ENCODE measurements around the gene PRRT3. TPM values are rescaled to one million over a fixed set of nuclear protein-coding genes. Genes with fewer than 3 reads are reported as not detected.
"Not testable (repeated sequence)": the region's sequence is repeated elsewhere in the genome, so short reads cannot be mapped to it uniquely, and the experiment has no call there.

The PRRT3 gene
- total RNA-seq, 2 experiments from 2014 or later, result 8.3 to 9.4 TPM

DNA sequence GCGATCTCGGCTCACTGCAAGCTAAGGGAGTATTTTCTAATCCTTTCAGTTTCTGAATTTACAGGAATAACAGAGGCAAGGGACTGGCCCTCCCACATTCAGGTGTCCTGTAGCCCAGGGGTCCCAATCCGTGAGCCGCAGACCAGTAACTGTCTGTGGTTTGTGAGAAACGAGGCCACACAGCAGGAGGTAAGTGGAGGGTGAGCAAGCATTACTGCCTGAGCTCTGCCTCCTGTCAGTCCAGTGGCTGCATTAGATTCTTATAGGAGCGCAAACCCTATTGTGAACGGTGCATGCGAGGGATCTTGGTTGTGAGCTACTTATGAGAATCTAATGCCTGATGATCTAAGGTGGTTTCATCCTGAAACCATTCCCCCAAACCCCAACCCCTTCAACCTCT lies 40.3 kb downstream of the PRRT3 start:
- ChIA-PET CTCF (interaction anchor here (1.3 to 3.3 kb wide), 2 partner anchors 20 to 65 kb away, joined by 4 to 14 read pairs; partner anchors contain the start of gene CRELD1), POLR2A (interaction anchor here (0.6 kb wide), 1 partner anchor 21 kb away, joined by 3 read pairs; no protein-coding TSS in a partner anchor)

GRCh38 chr3:9909221-9910013 lies 42.8 kb downstream of the PRRT3 start:
- CTCF ChIA-PET, result no interaction called here
- POLR2A ChIA-PET, result no interaction called here

DNA sequence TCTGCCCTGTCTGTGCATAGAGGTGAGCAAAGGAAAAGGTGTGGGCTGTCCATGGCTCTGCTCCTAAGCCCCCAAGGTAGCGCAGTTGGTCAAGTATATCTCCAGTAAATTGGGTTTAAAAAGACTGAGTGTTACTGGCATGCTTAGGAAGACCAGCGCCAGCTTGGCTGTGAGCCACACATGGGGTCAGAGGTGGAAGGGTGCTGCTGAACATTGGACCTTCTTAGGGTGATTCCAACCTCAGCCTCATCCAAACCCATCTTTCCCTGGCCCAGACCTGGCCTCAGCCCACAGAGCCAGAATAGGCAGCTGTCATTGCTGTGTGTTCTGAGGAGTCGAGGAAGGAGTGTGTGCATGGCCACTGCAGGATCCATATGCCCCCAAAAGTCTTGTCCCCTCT lies 43.9 kb downstream of the PRRT3 start:
- POLR2A ChIA-PET, result no interaction called here
- CTCF ChIA-PET, result no interaction called here

DNA sequence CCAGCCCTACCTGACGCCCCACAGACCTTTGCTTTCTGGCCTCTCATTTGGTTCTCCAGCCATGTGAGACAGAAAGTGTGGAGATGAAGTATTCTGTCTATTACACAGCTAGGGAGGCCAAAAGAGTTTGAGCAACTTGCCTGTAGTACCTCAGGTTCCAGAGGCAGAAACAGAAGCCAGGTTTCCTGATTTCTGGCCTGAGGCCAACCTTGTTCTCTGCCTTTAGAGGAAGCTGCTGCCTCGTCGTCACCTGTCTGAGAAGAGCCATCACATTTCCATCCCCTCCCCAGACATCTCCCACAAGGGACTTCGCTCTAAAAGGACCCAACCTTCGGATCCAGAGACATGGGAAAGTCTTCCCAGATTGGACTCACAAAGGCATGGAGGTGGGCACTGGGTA lies 45.7 kb downstream of the PRRT3 start:
- POLR2A ChIA-PET, result no interaction called here
- CTCF ChIA-PET, result interaction anchor here (1.0 kb wide), 1 partner anchor 74 kb away, joined by 3 read pairs; no protein-coding TSS in a partner anchor

GRCh38 chr3:9903904-9904303 lies 48.3 kb downstream of the PRRT3 start:
- ChIA-PET POLR2A (interaction anchor here (0.5 kb wide), 1 partner anchor 177 kb away, joined by 3 read pairs; no protein-coding TSS in a partner anchor), CTCF (interaction anchor here (1.0 kb wide), 1 partner anchor 29 kb away, joined by 3 read pairs; no protein-coding TSS in a partner anchor)

GRCh38 chr3:9903238-9903624 lies 49.0 kb downstream of the PRRT3 start:
- CTCF ChIA-PET, result no interaction called here
- POLR2A ChIA-PET, result interaction anchor here (1.3 to 1.9 kb wide), 2 partner anchors 13 to 30 kb away, joined by 6 to 9 read pairs; partner anchors contain the start of gene JAGN1

DNA sequence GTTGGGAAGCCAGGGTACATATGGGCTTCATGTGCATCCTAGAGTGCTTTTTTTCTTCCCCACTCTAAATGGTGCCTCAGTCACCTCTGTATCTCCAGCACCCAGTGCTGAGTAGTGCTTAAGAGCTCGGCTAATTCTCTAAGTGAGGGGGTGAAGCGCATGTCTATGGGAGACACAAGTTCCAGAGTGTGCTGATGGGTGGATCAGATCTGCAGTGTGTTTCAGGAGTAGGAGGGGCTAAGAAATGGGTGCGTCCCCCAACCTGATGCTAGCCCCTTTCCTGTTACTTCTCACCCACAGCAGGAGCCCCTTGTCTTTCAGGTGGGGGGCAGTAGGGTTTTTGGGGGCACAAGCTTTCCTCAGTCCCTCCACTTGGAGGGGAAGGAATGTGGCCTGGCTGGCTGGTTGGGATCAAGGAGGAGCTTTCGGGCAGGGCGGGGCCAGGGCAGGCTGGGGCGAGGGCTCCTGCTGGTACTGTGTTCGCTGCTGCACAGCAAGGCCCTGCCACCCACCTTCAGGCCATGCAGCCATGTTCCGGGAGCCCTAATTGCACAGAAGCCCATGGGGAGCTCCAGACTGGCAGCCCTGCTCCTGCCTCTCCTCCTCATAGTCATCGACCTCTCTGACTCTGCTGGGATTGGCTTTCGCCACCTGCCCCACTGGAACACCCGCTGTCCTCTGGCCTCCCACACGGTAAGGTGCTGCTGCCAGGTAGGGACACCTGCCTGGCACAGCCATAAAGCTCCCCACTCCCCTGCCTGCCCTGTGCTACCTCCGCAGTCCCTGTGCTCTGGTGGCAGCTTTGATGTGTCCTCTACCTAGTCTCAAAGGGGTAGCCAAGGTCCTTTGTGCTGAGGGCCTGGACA lies 49.6 kb downstream of the PRRT3 start, which contains the start of gene IL17RE:
Gene IL17RE, plus strand, starts transcription at position 477 of the 866 bp plus-strand sequence. Its CDS starts 85 bp downstream, at position 562.
- POLR2A ChIA-PET, result interaction anchor here (0.5 to 1.9 kb wide), 5 partner anchors 12 to 357 kb away, joined by 3 to 11 read pairs (median 6); partner anchors contain the start of gene JAGN1

GRCh38 chr3:9901967-9902366 lies 50.2 kb downstream of the PRRT3 start:
- POLR2A ChIA-PET, result interaction anchor here (0.6 to 1.9 kb wide), 4 partner anchors 11 to 358 kb away, joined by 4 to 11 read pairs (median 8); partner anchors contain the start of gene JAGN1

More for the DNA sequence above, 49.6 kb downstream of the PRRT3 start, which contains the start of gene IL17RE:
- CTCF ChIA-PET, result interaction anchor here (1.1 to 1.2 kb wide), 2 partner anchors 11 to 121 kb away, joined by 3 read pairs; no protein-coding TSS in a partner anchor

DNA sequence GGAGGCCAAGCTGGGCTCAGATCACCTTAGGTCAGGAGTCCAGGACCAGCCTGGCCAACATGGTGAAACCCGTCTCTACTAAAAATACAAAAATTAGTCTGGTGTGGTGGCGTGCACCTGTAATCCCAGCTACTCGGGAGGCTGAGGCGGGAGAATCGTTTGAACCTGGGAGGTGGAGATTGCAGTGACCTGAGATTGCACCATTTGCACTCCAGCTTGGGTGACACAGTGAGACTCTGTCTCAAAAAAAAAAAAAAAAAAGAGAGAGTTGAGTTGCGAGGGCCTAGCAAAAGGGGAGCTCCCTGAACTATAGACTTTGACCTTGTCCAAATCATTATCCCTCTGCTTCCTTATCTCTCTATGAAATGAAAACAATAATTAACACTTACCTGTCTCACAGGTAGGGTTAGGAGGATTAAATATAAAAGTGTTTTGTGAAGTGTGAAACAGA lies 51.2 kb downstream of the PRRT3 start:
- POLR2A ChIA-PET, result not testable (repeated sequence)
- CTCF ChIA-PET, result interaction anchor here (0.7 kb wide), 1 partner anchor 331 kb away, joined by 4 read pairs; no protein-coding TSS in a partner anchor

More at GRCh38 chr3:9901967-9902366, 50.2 kb downstream of the PRRT3 start:
- CTCF ChIA-PET, result interaction anchor here (1.1 to 1.2 kb wide), 2 partner anchors 11 to 120 kb away, joined by 3 read pairs; no protein-coding TSS in a partner anchor

- ChIA-PET POLR2A (no interaction called here), CTCF (no interaction called here)
Observed at GRCh38 chr3:9899289-9899791, 52.9 kb downstream of the PRRT3 start.

DNA sequence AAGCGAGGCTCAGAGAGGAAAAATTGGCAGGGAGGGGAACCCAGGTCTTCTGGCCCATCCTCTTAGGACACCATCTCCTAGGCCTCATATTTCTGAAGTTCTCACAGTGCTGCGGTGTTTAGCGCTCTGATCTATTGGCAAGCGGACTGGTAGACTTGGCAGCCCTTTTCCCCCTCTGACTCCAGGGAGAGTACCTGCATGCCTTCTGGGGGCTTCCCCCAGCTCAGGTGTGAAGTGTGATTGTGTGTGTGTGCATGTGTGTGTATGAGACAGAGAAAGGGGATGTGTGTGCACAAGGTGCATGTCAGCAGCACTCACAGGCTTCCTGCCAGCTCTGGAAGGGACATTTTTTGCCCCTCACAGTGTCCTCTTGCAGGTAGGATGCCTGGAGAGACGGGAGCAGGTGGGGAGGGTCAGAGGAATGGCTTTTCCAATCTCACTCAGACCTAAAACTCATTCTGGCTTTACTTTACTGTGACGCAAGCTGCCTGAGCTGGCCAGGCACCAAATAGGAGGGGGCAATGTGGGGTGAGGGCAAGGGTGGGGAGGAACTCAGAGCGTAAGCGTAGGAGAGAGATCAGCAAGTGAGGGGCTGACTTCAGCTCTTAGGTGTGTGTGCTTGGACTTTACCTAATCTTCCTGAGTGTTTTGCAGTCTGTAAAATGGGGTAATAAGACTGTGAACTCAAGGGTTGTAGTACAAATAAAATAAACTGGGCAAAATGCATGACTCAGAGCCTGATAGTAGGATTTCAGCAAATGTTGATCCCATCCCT lies 53.6 kb downstream of the PRRT3 start:
- ChIA-PET CTCF (interaction anchor here (1.1 kb wide), 1 partner anchor 16 kb away, joined by 3 read pairs; no protein-coding TSS in a partner anchor), POLR2A (no interaction called here)

DNA sequence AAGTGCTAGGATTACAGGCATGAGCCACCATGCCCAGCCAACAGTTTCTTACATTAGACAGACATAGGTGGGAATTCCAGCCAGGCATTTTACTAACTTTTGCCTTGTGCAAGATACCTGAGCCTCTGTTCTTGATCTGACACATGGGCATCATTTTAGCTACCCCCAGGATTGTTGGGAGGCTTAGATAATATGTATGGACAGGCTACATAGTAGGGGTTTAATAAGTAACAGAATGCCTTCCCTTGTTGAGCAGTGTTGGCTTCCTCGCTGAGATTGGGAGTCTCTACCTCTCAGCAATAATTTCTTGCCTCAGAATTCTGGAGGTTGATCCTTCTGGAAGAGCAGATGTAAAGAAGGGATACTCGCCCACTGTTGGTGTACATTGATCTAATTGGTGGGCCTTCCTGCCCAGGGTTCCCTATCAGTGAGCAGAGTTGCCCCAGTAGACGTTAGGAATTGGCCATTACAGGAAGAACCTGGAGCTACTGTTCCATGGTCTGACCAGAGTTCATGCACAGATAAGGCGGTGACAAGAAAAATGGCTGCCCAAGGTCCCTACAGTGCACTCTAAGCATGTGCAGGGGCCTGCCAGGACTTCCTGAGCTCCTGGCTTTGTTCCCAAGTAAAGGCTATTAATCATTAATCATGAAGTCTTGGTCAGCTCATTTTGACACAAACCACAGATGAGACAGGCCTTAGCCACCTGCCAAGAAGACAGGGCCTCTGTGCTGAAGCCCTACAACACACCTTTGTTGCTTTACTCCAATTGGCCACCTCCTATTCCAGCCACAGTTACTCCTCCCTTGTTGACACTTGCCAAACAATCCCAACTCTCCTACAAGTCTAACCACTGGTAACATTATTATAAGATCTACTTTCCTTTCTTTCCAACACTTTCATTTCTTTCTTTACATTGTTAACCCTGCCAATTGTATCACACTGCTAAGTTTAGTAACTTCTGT lies 54.5 kb downstream of the PRRT3 start:
- CTCF ChIA-PET, result interaction anchor here (0.9 to 1.1 kb wide), 2 partner anchors 14 to 17 kb away, joined by 3 to 4 read pairs; no protein-coding TSS in a partner anchor
- POLR2A ChIA-PET, result no interaction called here

DNA sequence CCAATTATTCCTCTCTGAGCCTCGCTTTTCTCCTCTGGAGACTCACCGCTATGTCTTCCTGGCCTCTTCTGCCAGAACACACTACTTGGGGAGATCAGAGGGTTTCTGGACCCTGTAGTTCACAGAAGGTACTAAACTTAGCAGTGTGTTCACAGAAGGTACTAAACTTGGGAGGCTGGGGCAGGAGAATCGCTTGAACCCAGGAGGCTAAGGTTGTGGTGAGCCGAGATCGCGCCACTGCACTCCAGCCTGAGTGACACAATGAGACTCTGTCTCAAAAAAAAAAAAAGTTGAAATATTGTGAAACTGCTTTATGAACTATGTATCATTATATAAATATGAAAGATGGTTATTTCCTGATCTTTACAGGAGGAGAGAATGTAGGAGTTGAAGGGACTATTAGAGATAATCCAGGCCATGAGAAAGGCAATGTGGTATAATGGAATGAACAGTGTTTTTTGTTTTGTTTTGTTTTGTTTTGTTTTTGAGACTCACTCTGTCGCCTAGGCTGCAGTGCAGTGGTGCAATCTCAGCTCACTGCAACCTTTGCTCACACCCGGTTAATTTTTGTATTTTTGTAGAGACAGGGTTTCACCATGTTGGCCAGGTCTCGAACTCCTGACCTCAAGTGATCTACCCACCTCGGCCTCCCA lies 55.3 kb downstream of the PRRT3 start:
- ChIA-PET CTCF (interaction anchor here (0.9 kb wide), 1 partner anchor 14 kb away, joined by 4 read pairs; no protein-coding TSS in a partner anchor), POLR2A (interaction anchor here (1.0 kb wide), 1 partner anchor 213 kb away, joined by 3 read pairs; no protein-coding TSS in a partner anchor)

DNA sequence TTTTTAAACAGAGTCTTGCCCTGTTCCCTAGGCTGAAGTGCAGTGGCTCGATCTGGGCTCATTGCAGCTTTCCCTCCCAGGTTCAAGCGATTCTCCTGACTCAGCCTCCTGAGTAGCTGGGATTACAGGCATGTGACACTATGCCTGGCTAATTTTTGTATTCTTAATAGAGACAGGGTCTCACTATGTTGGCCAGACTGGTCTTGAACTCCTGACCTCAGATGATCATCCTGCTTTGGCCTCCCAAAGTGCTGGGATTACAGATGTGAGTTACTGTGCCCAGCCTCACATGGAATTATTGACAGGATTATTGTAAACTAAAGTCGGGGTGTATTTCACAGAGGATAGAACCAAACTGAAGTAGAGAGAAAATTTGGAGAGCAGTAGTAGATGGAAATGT lies 56.5 kb downstream of the PRRT3 start:
- POLR2A ChIA-PET, CTCF ChIA-PET: not testable (repeated sequence)

Measured in activated CD8-positive, alpha-beta memory T cell treated with anti-CD3 and anti-CD28 coated beads for 36 hours (primary cell).